Measurements from ENCODE around the gene HOXB5.
A peak's percentile ranks its signal among the peaks of the same experiment; 100 is the strongest.

Gene HOXB5

GRCh38 chr17:48542114-48542656 is 51.4 kb downstream of the HOXB5 start:
- TF ChIP-seq CTCF (IDR thresholded peaks at IDR 0.05; ENCODE audit: low read length, missing control alignments): no peak
- DNase-seq (ENCODE audit: low read depth): peak; percentile 51
- peak overlapping the region; percentile 80 for H3K4me3 ChIP-seq (replicated peaks; ENCODE audit: low read depth, low read length)

GRCh38 chr17:48541577-48542113 is 51.9 kb downstream of the HOXB5 start:
- DNase-seq (ENCODE audit: low read depth): peak; percentile 75
- H3K4me3 ChIP-seq (replicated peaks; ENCODE audit: low read depth, low read length): peak overlapping the region; percentile 80
- TF ChIP-seq CTCF (IDR thresholded peaks at IDR 0.05; ENCODE audit: low read length, missing control alignments): no peak
